ENCODE results near the gene PRR7. TPM values are rescaled to one million over a fixed set of nuclear protein-coding genes. Genes with fewer than 3 reads are reported as not detected.

PRR7 gene
- total RNA-seq, 2 experiments from 2014 or later, result 23.3 to 23.5 TPM

GRCh38 chr5:177477701-177478477, 31.3 kb downstream of the PRR7 start:
- peak overlapping the region; percentile 17 for H3K27ac Mint-ChIP-seq
- TF ChIP-seq, protein P1, sequence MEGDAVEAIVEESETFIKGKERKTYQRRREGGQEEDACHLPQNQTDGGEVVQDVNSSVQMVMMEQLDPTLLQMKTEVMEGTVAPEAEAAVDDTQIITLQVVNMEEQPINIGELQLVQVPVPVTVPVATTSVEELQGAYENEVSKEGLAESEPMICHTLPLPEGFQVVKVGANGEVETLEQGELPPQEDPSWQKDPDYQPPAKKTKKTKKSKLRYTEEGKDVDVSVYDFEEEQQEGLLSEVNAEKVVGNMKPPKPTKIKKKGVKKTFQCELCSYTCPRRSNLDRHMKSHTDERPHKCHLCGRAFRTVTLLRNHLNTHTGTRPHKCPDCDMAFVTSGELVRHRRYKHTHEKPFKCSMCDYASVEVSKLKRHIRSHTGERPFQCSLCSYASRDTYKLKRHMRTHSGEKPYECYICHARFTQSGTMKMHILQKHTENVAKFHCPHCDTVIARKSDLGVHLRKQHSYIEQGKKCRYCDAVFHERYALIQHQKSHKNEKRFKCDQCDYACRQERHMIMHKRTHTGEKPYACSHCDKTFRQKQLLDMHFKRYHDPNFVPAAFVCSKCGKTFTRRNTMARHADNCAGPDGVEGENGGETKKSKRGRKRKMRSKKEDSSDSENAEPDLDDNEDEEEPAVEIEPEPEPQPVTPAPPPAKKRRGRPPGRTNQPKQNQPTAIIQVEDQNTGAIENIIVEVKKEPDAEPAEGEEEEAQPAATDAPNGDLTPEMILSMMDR (IDR thresholded peaks at IDR 0.05), result no peak
- intact Hi-C loops (cut with DNase I, micrococcal nuclease), result no loop called here

GRCh38 chr5:177478711-177479646, 32.4 kb downstream of the PRR7 start:
- no peaks in the 10 kb centered on the region for H3K36me3 ChIP-seq (ENCODE audit: insufficient read depth, low read length)
- Mint-ChIP-seq H3K9me3 (no peaks in the 10 kb centered on the region), H3K27ac (peak overlapping the region; percentile 87), H3K36me3 (ENCODE audit: low read depth) (no peaks in the 10 kb centered on the region), H3K4me3 (no peak overlapping the region), H3K4me1 (ENCODE audit: low read depth) (peaks cover 34% of the 10 kb centered on the region), H3K27me3 (peaks cover 5% of the 10 kb centered on the region)
- H3K4me1 ChIP-seq (ENCODE audit: insufficient read depth, low read length), result peaks cover 28% of the 10 kb centered on the region
- DNase-seq (peak in 3 of 14 experiments; percentile 35 to 53 (median 37)), ATAC-seq (ENCODE audit: poor library complexity) (peak; percentile 85)
- ChIA-PET POLR2A (interaction anchor here (0.9 to 1.9 kb wide), 3 partner anchors 19 to 53 kb away, joined by 3 to 6 read pairs (median 5); partner anchors contain the start of genes GRK6 and PDLIM7), CTCF (interaction anchor here (0.9 to 1.1 kb wide), 2 partner anchors 74 to 88 kb away, joined by 3 read pairs; no protein-coding TSS in a partner anchor)
- no peak overlapping the region for H3K27ac ChIP-seq (ENCODE audit: low read depth in 1 of 2, low read length in 2 of 2)
- intact Hi-C loops (cut with DNase I, micrococcal nuclease), result no loop called here
- no peaks in the 10 kb centered on the region for H3K27me3 ChIP-seq (ENCODE audit: control insufficient read depth in 1 of 2, insufficient read depth in 2 of 2, low read length in 2 of 2)
- no peaks in the 10 kb centered on the region for H3K9me3 ChIP-seq (ENCODE audit: control insufficient read depth in 1 of 2, insufficient read depth in 1 of 2, low read length in 2 of 2)
- TF ChIP-seq, protein P1 (IDR thresholded peaks at IDR 0.05), result no peak
- H3K4me3 ChIP-seq (ENCODE audit: low read length), result no peak overlapping the region

More at GRCh38 chr5:177477701-177478477, 31.3 kb downstream of the PRR7 start:
- POLR2A ChIA-PET, result interaction anchor here (0.9 to 1.2 kb wide), 3 partner anchors 31 to 52 kb away, joined by 3 to 5 read pairs (median 3); partner anchors contain the start of gene GRK6
- Mint-ChIP-seq H3K4me1 (ENCODE audit: low read depth) (peaks cover 36% of the 10 kb centered on the region), H3K27me3 (peaks cover 6% of the 10 kb centered on the region), H3K36me3 (ENCODE audit: low read depth) (no peaks in the 10 kb centered on the region), H3K9me3 (no peaks in the 10 kb centered on the region), H3K4me3 (peak overlapping the region; percentile 34)
- no peaks in the 10 kb centered on the region for H3K27me3 ChIP-seq (ENCODE audit: control insufficient read depth in 1 of 2, insufficient read depth in 2 of 2, low read length in 2 of 2)
- CTCF ChIA-PET, result interaction anchor here (0.9 kb wide), 1 partner anchor 73 kb away, joined by 3 read pairs; no protein-coding TSS in a partner anchor
- H3K27ac ChIP-seq (ENCODE audit: low read depth in 1 of 2, low read length in 2 of 2), result no peak overlapping the region
- H3K4me1 ChIP-seq (ENCODE audit: insufficient read depth, low read length), result peaks cover 30% of the 10 kb centered on the region
- H3K36me3 ChIP-seq (ENCODE audit: insufficient read depth, low read length), result no peaks in the 10 kb centered on the region
- H3K9me3 ChIP-seq (ENCODE audit: control insufficient read depth in 1 of 2, insufficient read depth in 1 of 2, low read length in 2 of 2), result no peaks in the 10 kb centered on the region
- ATAC-seq (ENCODE audit: poor library complexity) (no peak), DNase-seq (no peak)
- no peak overlapping the region for H3K4me3 ChIP-seq (ENCODE audit: low read length)

GRCh38 chr5:177479774-177480173, 33.2 kb downstream of the PRR7 start:
- TF ChIP-seq, protein P1 (IDR thresholded peaks at IDR 0.05), result no peak
- no peak overlapping the region for H3K4me3 Mint-ChIP-seq
- Histone ChIP-seq H3K27ac (ENCODE audit: low read depth in 1 of 2, low read length in 2 of 2) (no peak overlapping the region), H3K4me1 (ENCODE audit: insufficient read depth, low read length) (peaks cover 20% of the 10 kb centered on the region), H3K36me3 (ENCODE audit: insufficient read depth, low read length) (no peaks in the 10 kb centered on the region), H3K4me3 (ENCODE audit: low read length) (no peak overlapping the region), H3K9me3 (ENCODE audit: control insufficient read depth in 1 of 2, insufficient read depth in 1 of 2, low read length in 2 of 2) (no peaks in the 10 kb centered on the region), H3K27me3 (ENCODE audit: control insufficient read depth in 1 of 2, insufficient read depth in 2 of 2, low read length in 2 of 2) (no peaks in the 10 kb centered on the region)
- POLR2A ChIA-PET, result interaction anchor here (1.9 kb wide), 1 partner anchor 18 kb away, joined by 6 read pairs; the partner anchor contains the start of gene PDLIM7
- CTCF ChIA-PET, result interaction anchor here (1.1 kb wide), 1 partner anchor 89 kb away, joined by 3 read pairs; no protein-coding TSS in a partner anchor
- intact Hi-C loops (cut with DNase I, micrococcal nuclease), result no loop called here
- peaks cover 30% of the 10 kb centered on the region for H3K4me1 Mint-ChIP-seq (ENCODE audit: low read depth)
- no peaks in the 10 kb centered on the region for H3K36me3 Mint-ChIP-seq (ENCODE audit: low read depth)
- no peaks in the 10 kb centered on the region for H3K9me3 Mint-ChIP-seq
- no peaks in the 10 kb centered on the region for H3K27me3 Mint-ChIP-seq
- peak overlapping the region; percentile 87 for H3K27ac Mint-ChIP-seq
- no peak for DNase-seq
- ATAC-seq (ENCODE audit: poor library complexity), result no peak
